T follicular helper cell (primary cell): ENCODE data around the gene VEGFC.

Experiments
- DNase-seq: peaks from one replicate; pipeline ENCODE4 v3.0.0-alpha.2; 2020; ENCODE audit warnings: low read depth

VEGFC gene

DNA sequence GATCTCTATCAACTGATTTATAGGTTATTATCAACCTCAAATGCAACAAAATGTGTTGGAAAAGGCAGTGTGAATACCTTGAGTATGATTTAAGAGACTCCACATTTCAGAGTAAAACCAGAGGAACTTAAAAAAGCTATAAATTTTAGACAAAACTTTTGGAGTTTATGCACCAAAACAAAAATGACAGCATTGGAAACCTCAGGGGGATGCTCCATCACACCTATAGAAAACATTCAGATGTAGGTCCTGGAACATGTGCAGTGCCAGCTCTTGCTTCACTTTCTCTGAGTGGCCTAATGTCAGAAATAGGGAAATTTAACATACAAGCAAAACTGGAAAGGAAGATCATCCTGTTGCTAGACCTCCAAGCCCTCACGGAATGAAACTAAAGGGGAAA is 5.8 kb upstream of the VEGFC start:
- no peak for DNase-seq

DNA sequence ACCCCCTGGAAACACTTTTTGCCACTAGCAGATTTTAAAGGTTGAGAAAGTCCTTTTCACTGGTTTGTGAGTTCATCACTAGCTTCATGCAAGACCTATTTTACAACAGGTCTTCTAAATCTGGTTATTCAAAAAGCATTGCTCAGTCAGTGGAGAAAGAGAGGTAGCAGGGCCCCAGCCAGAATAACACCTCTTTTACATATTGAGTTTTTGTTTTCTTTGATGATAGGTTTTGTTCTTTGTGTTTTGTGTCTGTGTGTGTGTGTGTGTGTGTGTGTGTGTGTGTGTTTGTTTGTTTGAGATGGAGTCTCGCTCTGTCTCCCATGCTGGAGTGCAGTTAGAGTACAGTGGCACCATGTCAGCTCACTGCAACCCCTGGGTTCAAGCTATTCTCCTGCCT is 2.7 kb upstream of the VEGFC start:
- no peak for DNase-seq

DNA sequence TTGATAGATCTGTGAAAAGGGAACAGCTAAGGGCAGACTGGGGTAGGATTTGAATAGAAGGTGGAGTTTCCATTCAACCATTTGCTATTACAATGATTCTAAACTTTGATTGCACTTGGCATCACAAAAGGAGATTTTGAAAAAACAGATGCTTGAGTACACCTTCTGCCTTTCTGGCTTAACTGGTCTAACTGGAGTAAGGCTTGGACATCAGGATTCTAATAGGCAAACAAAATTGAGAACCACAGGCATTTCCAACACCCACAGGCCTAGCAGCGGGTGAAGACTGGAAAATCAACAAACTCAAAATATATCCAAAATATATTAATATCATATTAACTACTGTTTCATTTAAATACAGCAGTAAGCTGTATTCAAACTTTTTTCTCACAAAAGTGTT is 1.9 kb upstream of the VEGFC start:
- DNase-seq: no peak

DNA sequence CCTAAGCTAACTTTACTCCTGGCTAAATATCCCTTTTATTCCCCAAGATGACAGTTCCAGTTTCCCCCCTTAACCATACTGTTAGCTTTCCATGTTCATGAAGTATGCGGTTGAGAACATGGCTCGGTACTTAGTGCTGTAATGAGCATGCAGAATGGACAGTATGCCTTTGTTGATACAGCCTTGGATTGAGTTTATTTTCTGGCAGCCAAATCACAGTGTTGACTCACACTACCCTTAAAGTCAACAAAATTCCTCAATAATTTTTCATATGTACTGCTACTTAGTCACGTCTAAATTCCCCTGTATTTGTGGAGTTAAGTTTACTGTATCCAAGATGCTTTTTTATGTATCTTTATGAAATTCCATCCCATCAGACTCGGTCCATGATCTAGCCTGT is 1.4 kb upstream of the VEGFC start:
- DNase-seq: no peak

DNA sequence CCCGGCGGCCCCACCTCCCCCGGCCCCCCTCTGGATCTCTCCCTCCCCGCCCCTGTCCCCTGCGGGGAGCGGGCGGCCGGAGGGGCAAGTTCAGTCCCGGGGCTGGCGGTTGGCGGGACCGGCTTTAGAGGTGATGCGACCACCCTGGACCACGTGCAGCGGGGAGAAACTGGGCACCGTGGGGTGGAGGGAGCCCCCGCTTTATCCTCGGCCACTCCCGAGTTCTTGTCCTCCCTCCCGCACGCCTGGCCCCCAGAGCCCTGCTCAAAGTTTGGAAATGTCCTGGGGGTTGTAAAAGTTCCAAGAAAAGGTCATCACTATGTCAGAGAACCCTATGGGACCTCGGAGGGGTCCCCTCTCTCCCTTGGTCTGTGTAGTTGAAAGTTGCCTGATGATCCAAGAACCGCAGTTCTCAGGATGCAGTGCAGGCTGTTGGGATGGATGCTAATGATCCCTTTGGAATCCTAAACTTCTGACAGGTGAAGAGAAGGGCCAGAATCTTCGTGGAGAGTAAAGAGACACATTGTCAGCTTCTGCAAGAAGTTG is 411 bp upstream of the VEGFC start:
- DNase-seq: no peak

DNA sequence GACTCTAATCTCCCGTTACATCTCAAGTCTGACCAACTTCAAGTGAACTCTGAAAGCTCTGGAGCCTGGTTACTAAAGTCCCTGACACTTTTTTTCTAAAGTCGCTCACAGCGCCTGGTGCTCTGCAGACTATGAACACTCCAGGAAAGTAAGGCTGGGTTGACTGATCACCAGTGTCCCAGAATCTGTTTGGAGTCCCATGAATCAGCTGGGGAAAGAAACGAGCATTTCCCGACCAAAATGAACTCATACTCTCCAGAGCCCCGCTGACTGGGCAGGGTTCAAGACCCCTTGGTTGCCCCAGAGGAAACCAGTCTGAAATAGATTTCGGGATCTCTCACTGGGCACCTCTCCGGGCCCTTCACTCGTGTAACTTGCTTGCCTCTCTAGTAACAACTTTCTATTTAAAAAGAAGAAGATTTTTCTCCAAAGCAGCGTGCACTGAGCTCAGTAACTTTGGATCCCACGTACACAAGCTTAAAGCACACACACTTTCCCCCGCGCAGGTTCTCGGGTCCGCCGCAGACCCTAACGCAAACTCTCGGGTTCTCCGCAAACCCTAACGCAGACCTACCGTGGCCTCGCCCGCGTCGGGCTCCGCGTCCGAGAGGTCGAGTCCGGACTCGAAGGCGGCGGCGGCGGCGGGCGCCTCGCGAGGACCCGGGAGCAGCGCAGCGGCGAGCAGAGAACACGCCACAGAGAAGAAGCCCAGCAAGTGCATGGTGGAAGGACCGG is 964 bp downstream of the VEGFC start:
- DNase-seq: no peak

DNA sequence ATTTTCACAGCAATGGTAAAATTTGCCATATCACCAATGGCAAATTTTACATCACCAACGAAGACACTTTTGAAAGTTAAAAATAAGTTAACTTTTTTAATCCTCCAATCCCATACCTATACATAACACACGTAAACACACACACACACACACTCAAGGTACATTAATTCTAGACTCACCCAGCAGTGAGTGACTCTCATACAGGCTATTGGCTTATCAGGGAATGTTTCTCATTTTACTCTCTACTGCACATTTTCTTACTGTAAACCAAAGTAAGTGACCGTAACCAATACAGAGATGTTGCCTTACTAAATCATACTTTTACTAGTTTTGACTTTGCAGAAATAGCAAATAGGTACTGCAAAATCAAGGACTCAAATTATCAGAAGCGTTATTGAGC is 2.3 kb downstream of the VEGFC start:
- no peak for DNase-seq

DNA sequence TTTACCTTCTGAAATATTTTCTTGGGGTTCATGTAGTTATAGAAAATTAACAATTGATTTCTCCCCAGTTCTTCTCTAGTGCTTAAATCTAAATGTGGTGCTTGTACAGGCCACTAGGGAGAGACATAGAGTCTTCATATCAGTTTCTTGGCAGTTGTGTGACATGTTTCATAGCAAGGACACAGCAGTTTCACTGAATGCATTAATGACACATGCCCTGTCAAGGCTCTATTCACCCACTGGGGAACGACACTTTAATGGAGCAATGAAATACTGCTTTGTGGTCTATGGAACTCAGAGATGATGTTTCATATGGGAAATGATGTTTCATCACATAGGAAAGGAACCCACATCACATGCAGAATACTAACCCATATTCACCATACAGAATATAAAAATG is 2.8 kb downstream of the VEGFC start:
- no peak for DNase-seq

DNA sequence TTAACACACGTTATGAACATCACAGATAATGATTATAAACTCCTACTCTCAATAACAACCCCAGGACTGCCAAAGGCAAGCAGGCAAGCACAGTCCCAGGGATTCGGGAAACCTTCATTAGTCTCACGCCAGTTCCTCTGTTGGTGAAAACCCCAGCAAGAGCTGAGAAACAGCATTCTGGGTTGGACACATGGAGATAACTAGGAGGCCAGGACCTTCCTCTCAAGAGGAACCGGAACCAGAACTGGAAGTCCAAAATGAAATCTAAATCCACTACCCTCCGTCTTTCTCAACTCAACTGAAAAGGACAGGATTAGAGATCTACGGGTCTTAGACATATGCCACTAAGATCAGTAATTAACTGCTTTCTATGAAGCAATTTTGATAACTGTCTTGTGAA is 3.8 kb downstream of the VEGFC start:
- no peak for DNase-seq

DNA sequence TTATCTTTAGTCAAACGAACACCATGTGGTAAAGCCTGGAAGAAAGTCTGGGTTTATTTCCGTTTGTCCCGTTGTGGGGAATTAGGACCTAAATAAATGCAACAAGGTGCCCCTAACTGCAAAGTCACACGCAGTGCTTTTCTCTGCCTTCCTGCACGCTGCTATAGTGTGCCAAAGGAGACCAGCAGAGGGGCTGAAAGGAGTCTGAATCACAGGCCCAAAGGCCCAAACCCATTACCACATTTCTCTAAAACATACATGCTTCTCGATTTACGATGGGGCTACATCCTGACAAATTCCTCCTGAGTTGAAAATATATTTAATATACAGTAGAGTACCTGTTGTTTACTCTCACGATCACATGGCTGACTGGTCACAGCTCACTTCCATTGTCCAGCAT is 4.5 kb downstream of the VEGFC start:
- no peak for DNase-seq

DNA sequence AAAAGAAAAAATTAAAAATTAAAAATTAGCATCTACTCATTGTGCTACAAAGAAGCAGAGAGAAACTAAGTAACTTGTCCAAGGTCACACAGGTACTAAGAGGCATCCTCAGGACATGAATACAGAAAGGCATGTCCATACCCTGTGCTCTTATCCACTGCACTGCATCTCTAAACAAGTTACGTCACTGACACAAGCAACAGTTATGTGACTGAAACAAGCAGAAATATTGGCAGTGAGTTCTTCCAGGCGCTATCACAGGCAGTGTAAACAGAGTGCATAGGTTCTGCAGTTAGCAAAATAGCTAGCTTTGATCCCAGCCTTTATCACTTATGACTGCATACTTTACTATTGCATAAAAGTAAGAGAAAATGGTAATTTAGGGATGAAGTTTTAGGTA is 7.9 kb downstream of the VEGFC start:
- DNase-seq: no peak

DNA sequence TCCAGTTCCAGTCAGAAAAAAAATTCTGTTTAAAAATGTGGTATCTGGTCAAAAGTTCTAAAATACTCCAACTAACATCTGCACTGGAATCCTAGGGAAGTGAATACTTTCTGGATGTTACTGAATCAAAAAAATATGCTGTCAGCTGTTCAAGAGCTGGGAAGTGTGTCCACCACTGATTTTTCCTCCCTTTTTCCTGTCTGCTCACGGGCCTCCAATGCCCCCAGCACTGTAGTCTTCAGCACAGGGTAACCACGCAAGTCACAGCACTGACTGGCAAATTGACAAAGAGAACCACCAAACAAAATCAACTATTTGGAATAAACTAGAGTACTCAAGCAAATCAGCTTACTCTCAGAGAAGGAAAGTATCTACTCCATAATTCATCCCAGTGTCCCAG is 9.9 kb downstream of the VEGFC start:
- no peak for DNase-seq

DNA sequence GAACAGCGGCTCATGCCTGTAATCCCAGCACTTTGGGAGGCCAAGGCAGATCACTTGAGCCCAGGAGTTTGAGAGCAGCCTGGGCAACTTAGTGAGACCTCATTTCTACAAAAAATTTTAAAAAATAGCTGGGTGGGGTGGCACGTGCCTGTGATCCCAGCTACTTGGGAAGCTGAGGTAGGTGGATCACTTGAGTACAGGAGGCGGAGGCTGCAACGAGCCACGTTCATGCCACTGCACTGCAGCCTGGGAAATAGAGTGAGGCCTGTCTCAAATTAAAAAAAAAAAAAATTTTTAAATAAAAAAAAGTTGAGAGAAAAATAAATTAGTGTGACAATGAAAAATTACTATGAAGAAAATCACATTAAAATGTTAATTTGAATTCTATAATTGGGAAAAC is 10.5 kb downstream of the VEGFC start:
- DNase-seq: no peak

DNA sequence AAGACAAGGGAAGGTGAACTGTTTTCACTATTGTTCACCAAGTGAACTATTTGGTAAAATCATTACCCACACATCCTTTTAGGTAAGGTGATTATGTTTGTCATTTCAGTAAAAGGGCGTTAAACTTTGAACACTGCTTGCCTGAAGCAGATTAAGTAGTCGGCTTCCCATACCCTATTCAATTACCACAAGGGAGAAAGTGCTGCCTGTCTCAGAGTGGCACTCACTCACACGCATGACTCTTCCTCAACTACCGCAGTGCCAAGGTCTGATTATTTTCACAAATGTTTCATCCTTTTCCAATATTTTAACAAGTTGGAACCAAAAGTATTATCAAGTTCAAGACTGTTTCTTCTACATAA is 11.0 kb downstream of the VEGFC start:
- DNase-seq: no peak

DNA sequence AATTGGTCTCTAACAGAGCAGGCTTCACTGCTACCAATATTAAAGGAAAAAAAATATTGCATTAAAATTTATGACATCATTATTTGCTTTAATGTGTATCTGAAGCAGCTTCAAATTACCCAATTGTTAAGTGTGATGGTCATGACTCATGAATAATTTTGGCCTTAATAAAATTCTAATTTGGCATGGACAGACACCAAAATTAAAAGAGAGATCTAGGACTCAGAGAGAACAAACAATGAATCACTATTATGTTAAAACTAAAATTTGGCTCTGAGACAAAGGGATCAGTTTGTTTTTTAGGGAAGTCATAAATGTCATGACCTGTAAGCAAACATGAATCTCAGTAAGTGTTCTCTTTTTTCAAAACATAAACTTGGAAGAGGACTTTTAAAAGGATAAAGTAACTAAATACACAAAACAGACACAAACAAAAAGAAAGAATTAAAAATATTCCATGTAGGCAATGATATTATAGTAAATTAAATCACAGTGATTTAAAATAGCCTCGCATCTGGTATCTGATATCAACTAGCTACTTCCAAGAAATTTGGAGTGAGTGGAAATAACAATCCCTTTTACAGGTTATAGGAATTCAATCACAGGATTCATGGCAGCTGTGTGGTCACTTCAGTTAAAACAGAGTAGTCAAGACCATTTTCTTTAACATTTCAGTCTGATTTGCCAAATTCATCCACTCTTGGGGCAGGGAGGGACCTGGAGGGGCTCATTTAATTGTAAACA is 11.6 kb downstream of the VEGFC start:
- DNase-seq: no peak

DNA sequence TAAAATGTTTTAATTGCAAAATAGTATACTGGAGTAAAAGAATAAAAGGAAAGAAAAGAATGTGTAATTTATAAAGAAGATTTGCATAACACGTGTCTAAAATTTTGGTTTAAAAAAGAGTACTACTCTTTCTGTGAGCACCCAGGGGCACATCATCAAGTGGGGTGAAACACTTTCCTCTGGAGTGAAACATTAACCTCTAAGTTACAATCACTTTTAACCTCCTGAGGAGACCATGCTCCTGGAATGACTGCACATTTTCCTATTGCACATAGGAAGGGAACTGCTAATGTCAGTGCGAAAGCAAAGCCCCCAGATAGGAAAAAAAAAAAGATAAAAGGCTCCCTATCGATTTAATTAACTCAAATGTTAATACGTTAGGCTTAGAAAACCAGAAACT is 13.3 kb downstream of the VEGFC start:
- no peak for DNase-seq

DNA sequence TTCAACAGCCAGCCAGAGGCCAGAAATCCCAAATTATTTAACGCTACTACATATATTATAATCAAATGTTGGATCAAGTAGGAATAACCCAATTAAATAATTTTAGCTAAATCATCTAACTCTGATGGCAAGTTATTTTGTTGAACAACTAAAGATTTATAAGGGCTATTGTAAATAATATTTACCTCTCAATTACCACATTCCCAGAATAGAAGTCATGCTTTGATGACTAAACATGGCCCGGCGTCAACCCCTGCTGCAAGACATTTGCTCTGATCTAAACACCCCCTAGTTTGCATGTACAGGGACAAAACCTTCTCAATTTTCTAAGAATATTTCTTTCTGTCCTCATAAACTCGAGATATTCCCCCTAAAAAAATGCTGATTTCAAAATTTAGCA is 14.2 kb downstream of the VEGFC start:
- DNase-seq: no peak

DNA sequence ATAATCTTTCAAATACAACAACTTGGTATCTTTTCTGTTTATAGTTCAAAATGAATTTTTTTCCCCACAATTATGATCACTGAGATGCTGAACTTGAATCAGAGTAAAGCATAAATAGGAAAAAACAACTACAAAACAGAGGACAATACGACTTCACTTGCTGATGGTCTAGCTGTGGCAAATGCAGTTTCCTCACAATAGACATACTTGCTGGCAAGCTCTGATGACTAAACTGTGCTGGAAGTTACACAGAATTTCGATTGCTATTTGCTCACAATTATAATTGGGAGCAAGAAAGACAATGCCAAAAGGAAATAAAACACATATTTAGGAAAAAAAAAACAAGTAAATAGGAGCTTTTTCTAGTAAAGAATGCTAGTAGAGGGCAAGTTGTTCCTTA is 14.7 kb downstream of the VEGFC start:
- DNase-seq: no peak

DNA sequence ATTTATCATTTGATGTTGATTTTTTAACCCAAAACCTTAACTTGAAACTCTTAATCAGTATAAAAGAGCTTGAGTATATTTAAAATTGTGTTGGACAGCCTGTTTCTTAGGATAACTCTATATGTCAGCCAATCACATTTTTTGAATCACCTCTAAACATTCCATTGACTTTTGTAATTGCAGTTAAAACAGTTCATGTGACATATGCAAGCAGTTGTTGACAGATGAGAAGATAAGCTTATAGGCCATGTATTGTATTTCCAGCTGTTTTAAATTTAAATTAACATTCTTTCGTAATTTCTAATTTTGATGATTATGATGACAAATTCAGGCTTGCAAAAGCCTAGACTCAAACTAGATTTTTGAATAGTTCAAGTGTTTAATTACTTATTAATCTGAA is 17.4 kb downstream of the VEGFC start:
- DNase-seq: no peak

DNA sequence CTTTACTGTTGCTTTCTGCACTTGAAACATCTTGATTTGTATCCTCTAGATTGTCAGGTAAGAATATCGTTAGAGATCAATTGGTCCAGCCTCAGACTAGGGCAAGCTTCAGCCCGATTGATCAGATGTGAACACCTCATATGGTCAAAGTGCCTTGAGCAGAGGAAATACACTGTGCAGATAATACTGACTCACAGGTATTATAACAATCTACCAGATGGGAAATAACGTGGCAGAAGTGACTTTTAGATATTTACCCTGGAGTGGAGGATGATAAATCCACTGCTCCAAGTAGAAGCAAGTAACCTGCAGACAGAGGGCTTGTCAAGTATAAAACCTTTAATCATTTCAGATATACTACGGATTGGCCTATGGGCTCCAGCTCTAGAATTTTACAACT is 17.9 kb downstream of the VEGFC start:
- DNase-seq: no peak

DNA sequence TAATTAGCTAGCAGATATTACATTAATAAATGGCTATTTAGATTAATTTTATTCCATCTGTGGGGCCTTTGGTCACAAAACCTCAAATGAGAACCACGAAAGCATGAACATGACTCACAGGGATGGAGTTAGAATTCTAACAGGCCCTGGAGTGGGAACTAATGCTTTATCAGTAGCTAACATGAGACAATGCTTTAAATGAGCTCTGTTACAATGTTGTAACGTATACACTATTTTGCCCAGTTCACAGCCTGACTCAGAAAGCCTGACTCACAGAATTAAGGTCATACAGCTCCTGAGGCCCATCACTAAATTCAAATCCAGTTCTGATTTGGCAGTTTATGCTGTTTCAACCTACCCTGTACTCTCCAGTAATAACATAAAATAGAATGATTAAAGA is 23.2 kb downstream of the VEGFC start:
- no peak for DNase-seq

DNA sequence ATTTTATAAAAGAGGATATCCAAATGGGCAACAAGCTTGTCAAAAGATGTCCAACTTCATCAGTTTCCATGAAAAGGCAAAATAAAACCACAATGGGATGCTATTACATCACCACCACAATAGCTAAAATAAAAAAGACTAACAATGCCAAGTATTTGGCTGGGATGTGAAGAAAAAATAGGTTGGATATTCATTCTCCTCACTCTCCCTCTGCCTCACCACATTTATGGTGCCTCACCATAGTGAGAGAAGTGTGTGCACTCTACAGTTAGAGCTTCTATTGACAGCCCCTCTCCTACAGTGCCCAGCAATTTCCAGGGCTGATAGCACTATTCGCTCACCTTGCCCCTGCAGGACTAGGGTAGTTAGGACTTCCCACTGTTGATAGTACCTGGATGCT is 25.5 kb downstream of the VEGFC start:
- DNase-seq: no peak

DNA sequence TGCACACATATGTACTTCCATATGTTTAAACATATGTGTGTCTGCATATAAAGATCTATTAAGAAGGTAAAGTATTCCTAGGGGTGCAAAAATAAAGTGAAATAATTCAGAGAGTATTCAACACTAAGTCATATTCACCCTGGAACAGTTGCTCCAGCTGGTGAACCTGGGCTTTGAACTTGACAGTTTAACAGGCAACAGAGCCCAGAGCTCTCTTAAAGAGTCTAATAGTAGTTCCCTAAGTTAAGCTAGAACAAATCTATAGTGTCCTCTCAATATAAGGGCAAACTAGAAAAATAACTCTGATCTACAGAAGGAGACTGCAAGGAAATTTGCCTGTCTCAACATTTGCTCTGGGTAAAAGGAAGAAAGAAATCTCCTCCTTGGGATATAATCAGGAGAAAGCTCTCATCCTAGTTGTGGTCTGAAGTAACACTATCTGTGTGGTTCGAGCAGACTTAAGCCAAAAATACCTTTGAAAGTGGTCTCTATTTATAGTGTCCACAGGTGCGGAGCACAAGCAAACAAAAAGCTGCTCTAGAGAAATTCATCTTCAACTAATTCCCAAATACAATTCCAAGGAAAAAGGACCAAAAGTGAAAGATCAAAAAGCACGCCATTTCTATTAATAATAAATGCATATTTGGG is 29.9 kb downstream of the VEGFC start:
- no peak for DNase-seq
